HG02840 (cell line): Measurements from ENCODE around the gene BLOC1S3.

Experiments
- ATAC-seq: cut with Tn5 transposase; IDR thresholded peaks from one replicate; pipeline ENCODE4 v1.9.1; 2021; ENCODE audit warnings: mild to moderate bottlenecking, moderate library complexity, moderate number of reproducible peaks; ENCODE audit not compliant: unreplicated experiment, low FRiP score

Gene BLOC1S3, protein sequence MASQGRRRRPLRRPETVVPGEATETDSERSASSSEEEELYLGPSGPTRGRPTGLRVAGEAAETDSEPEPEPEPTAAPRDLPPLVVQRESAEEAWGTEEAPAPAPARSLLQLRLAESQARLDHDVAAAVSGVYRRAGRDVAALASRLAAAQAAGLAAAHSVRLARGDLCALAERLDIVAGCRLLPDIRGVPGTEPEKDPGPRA

GRCh38 chr19:45178262-45179071 lies at the start of gene BLOC1S3:
Gene BLOC1S3, plus strand, starts transcription at chr19:45178784. Its CDS starts 513 bp downstream, at chr19:45179297.
- ATAC-seq = peak; percentile 86

GRCh38 chr19:45128806-45129205 lies 49.8 kb upstream of the BLOC1S3 start:
- no peak for ATAC-seq

GRCh38 chr19:45130236-45130635 lies 48.3 kb upstream of the BLOC1S3 start:
- no peak for ATAC-seq

DNA sequence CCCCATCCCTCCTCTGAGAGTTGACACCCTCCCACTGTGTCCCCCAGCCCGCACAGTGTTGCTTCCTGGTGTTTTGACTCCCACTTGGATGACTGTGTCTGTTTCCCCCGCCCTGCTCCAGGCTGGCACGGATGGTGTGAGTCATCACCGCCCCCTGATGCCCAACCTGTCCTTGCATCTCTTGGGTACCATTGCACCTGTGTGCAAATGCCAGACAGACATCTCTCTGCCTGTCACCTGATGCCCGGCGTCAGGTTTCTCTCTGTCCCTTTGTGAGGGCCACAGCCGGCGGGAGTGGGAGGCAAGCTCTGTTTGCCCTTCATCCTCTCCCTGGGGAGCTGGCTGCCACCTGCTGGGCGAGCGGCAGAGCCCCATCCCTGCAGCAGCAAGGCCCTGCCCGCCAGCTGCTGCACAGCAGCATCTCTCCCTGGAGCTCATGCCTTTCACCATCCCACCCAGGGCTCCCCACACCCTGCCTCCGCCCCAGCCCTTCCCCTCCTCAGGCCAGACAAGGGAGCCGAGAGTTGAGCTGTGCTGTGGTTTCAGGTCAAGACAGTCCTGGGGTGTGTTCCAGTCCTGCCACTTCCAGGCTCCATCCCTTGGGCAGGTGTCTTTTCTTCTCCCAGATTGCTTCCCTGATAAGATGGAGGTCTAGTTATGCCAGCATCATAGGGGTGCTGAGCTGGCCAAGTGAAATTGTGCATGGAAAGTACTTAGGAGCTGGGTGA lies 47.5 kb upstream of the BLOC1S3 start:
- no peak for ATAC-seq

DNA sequence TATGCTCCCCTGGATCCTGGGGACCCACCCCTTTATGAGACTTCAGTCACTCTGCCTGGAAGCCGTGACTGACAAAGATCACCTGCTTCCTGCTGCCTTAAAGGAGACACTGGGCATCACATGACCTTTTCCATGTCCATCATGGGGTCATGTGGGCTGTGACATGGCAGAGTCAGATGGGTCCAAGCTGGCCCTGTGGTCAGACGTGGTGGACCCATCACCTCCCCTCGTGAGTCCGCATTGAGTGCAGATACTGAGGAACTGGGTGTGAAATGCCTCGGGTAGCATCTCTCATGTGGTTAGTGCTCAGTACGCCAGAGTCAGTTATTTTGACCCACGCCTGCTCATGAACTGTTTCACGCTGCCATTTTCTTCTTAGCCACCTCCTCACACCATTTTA lies 44.9 kb upstream of the BLOC1S3 start:
- no peak for ATAC-seq

- ATAC-seq = no peak
Measured at GRCh38 chr19:45135176-45135885, 43.3 kb upstream of the BLOC1S3 start.

GRCh38 chr19:45136507-45137178 lies 41.9 kb upstream of the BLOC1S3 start:
- peak; percentile 14 for ATAC-seq

DNA sequence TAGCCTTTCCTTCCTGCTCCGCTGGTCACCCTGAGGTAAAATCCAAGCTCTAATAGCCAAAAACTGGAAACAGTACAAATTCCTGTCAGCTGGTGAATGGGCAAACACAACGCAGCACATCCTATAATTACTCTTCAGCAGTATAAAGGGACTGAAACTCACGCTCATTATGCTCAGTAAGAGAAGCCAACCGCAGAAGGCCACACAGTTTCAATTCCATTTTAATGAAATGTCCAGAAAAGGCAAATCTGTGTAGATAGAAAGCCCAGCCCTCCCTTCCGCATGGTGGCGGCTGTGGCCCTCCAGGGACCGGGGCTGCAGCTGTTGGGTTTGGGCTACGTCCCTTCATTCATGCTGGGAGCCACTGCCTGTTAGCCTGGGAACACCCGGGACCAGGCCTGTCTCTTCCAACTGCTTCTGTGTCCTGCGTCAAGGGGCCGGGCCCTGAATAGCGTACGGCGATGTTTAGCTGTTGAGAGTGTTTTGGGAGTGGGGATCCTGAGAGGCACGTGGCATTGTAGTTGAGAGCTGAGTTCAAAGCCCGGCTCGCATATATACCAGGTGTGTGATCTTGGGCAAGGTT lies 41.3 kb upstream of the BLOC1S3 start:
- ATAC-seq = peak; percentile 67

GRCh38 chr19:45138303-45138751 lies 40.3 kb upstream of the BLOC1S3 start:
- ATAC-seq = no peak

DNA sequence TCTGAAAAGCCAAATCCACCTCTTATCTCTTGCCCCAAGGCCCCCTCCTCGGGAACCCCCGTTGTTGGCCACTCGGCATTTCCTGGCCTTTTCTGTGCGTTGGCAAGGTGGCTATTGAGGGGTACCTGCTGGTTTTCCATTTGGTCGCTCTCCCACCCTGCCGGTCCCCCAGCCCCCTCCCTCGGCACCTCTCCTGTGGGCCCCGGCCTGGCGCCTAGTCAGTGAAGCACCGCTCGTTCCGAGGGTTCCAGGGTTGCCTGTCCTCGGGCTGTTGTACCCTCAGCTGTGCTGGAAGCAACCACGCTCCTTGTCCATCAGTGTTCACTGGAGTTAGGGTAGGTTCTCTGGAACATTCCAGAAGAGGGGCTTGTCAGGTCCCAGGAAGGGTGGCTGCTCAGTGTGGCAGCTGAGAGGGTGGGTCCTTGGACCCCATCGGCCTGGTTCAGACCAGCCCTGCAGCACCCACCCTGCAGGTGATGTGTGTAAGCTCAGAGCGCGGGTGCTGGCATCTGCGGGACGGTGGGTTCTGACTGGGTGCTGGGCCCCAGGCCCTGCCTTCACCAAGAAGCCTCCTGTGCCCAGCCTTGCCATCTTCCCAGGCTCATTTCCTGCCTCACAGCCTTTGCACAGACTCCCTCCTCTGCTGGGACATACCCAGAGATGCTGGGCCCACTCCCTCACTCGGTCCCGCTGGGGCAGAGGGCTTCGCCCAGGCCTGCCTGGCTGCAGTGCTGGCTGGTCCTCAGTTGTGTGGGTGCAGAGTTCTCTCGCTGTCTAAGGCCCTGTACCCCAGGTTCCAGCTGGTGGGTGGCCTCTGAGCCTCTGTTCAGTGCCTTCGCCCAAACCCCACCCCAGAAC lies 39.1 kb upstream of the BLOC1S3 start:
- ATAC-seq = no peak

DNA sequence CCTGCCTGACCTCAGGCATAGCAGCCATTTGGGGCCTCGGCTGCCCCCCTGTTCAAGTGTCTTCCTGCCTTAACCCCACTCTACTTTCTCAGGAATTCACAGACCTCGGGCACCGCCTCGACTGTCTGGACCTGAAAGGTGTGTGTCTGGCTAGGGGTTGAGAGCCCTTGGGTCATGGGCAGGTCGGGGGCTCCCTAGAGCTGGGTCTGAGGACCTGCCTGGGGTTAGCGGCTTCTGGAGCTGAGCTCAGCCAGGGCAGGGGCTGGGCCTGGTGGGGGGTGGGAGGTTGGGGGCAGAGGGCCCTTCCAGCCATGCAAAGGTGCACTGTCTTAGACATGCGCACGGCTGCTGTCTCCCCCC lies 38.5 kb upstream of the BLOC1S3 start:
- no peak for ATAC-seq

DNA sequence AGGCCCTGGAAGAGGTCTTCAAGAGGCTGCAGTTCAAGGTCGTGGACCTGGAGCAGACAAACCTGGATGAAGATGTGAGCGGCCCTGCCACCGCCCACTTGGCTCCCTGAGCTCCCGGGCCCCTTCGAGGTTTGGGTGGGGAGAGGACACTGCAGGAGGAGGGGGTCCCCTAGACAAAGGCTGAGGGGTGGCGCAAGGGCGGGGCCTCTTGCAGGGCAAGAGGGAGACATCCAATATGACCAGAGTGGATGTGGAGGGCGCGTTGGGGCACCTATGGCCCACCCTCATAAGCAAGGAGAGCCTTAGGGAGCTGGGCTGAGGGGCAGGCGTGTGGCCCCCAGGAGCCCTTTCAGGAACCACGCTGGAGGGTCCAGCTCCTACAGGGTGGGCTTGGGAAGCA lies 38.1 kb upstream of the BLOC1S3 start:
- ATAC-seq = no peak

GRCh38 chr19:45141203-45141900 lies 37.2 kb upstream of the BLOC1S3 start:
- ATAC-seq = no peak

GRCh38 chr19:45142016-45142725 lies 36.4 kb upstream of the BLOC1S3 start:
- ATAC-seq = no peak

DNA sequence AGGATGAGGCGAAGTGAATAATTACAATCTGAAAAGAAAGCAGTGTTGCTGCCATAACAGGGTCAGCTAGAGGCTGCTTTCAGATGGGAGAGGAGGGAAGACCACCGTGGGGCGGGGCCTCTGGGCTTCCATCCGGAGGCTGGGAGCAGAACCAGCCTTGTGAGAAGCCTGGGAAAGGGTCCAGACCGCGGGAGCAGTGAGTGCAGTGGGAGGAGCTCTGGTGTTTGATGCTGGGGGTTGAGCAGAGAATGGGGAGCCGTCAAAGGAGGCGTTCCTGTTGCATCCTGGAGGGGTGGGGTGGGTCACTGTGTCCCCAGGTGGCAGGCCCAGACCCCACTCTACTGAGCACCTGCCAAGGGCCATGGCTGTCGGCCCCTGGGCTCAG lies 35.9 kb upstream of the BLOC1S3 start:
- ATAC-seq = no peak

GRCh38 chr19:45144431-45145269 lies 33.9 kb upstream of the BLOC1S3 start:
- ATAC-seq = no peak
